OCI-LY1 (cell line): ENCODE measurements around the gene NRIP1.

Experiments used
- H2AFZ ChIP-seq: fragments of 200-600 bp; sonication (generic), shearing (Covaris generic); 2 replicates; pipeline ENCODE4 v1.6.0; 2014; ENCODE audit warnings: antibody characterized with exemption, mild to moderate bottlenecking, low read length
- H3F3A ChIP-seq: fragments of 200-600 bp; sonication (generic), shearing (Covaris generic); 2 replicates; pipeline ENCODE4 v1.6.0; 2014; ENCODE audit warnings: mild to moderate bottlenecking, antibody characterized with exemption, low read length, moderate library complexity; ENCODE audit not compliant: insufficient read depth
- H3K27ac ChIP-seq: fragments of 200-600 bp; sonication (generic); 2 replicates; pipeline ENCODE4 v1.5.1; 2014; ENCODE audit warnings: low read length, mixed run types, mild to moderate bottlenecking, low read depth; ENCODE audit not compliant: poor library complexity, severe bottlenecking
- H3K27me3 ChIP-seq: fragments of 200-600 bp; sonication (generic); 2 replicates; pipeline ENCODE4 v1.6.0; 2014; ENCODE audit warnings: antibody characterized with exemption, mild to moderate bottlenecking, low read length, moderate library complexity; ENCODE audit not compliant: insufficient read depth
- H3K36me3 ChIP-seq: fragments of 200-600 bp; sonication (generic); 2 replicates; pipeline ENCODE4 v1.6.1; 2014; ENCODE audit warnings: mild to moderate bottlenecking, antibody characterized with exemption, low read length, moderate library complexity, mixed read lengths; ENCODE audit not compliant: insufficient read depth
- H3K4me1 ChIP-seq: fragments of 200-600 bp; sonication (generic); 2 replicates; pipeline ENCODE4 v1.5.1; 2014; ENCODE audit warnings: mild to moderate bottlenecking, low read length, moderate library complexity; ENCODE audit not compliant: insufficient read depth, severe bottlenecking
- H3K4me2 ChIP-seq: fragments of 200-600 bp; sonication (generic), shearing (Covaris generic); 2 replicates; pipeline ENCODE4 v1.6.1; 2014; ENCODE audit warnings: low read length
- H3K4me3 ChIP-seq: fragments of 200-600 bp; sonication (generic); 2 replicates; pipeline ENCODE4 v1.5.1; 2014; ENCODE audit warnings: low read length, low read depth, mild to moderate bottlenecking, mixed read lengths; ENCODE audit not compliant: poor library complexity, severe bottlenecking
- H3K79me2 ChIP-seq: fragments of 200-600 bp; shearing (Covaris generic); 2 replicates; pipeline ENCODE4 v1.6.1; 2016; ENCODE audit warnings: mixed run types, low read length, mixed read lengths; ENCODE audit not compliant: insufficient read depth
- H3K9ac ChIP-seq: fragments of 200-600 bp; sonication (generic), shearing (Covaris generic); 2 replicates; pipeline ENCODE4 v1.6.1; 2014; ENCODE audit warnings: mild to moderate bottlenecking, low read length, mixed read lengths
- H3K9me2 ChIP-seq: fragments of 200-600 bp; sonication (generic), shearing (Covaris generic); 2 replicates; pipeline ENCODE4 v1.6.1; 2014; ENCODE audit warnings: low read depth, mild to moderate bottlenecking, low read length, mixed read lengths
- H3K9me3 ChIP-seq: fragments of 200-600 bp; shearing (Covaris generic); 2 replicates; pipeline ENCODE4 v1.6.1; 2014; ENCODE audit warnings: low read length, mixed read lengths
- H4K20me1 ChIP-seq: fragments of 200-600 bp; sonication (generic), shearing (Covaris generic); 2 replicates; pipeline ENCODE4 v1.6.0; 2016; ENCODE audit warnings: mild to moderate bottlenecking, low read length; ENCODE audit not compliant: insufficient read depth
- CTCF ChIP-seq: fragments of 200-600 bp; sonication (generic), shearing (Covaris generic); IDR thresholded peaks from 2 replicates; pipeline ENCODE4 v1.5.1; 2017; ENCODE audit warnings: mild to moderate bottlenecking, antibody characterized with exemption, low read length, moderate library complexity, mixed read lengths
- EZH2 ChIP-seq: fragments of 200-600 bp; sonication (generic), shearing (Covaris generic); IDR thresholded peaks from 2 replicates; pipeline ENCODE4 v1.8.0; 2017; ENCODE audit warnings: borderline replicate concordance, mixed run types, mild to moderate bottlenecking, antibody characterized with exemption, low read length, moderate library complexity, mixed read lengths

The NRIP1 gene

GRCh38 chr21:15084668-15085067, 19.9 kb upstream of the NRIP1 start:
- no peaks in the 10 kb centered on the region for H3K9me3 ChIP-seq
- no peaks in the 10 kb centered on the region for H3K36me3 ChIP-seq
- H3K4me2 ChIP-seq = no peak overlapping the region
- no peaks in the 10 kb centered on the region for H3K9me2 ChIP-seq
- no peaks in the 10 kb centered on the region for H3K27me3 ChIP-seq
- H3F3A ChIP-seq = no peaks in the 10 kb centered on the region
- H3K4me3 ChIP-seq = no peak overlapping the region
- no peak for TF ChIP-seq CTCF
- TF ChIP-seq EZH2 = no peak
- H3K27ac ChIP-seq = no peak overlapping the region
- no peaks in the 10 kb centered on the region for H3K79me2 ChIP-seq
- no peaks in the 10 kb centered on the region for H4K20me1 ChIP-seq
- H3K9ac ChIP-seq = no peak overlapping the region
- H2AFZ ChIP-seq = no peak overlapping the region
- H3K4me1 ChIP-seq = no peaks in the 10 kb centered on the region

GRCh38 chr21:15080526-15080925, 15.7 kb upstream of the NRIP1 start:
- H3K4me1 ChIP-seq = no peaks in the 10 kb centered on the region
- no peak for TF ChIP-seq CTCF
- TF ChIP-seq EZH2 = no peak

GRCh38 chr21:15079269-15079668, 14.5 kb upstream of the NRIP1 start:
- H3K4me1 ChIP-seq = no peaks in the 10 kb centered on the region
- H3K79me2 ChIP-seq = no peaks in the 10 kb centered on the region
- H3F3A ChIP-seq = no peaks in the 10 kb centered on the region
- no peaks in the 10 kb centered on the region for H3K27me3 ChIP-seq
- TF ChIP-seq EZH2 (no peak), CTCF (no peak)
- H3K4me3 ChIP-seq = no peak overlapping the region
- no peak overlapping the region for H3K27ac ChIP-seq
- no peaks in the 10 kb centered on the region for H3K9me2 ChIP-seq
- no peak overlapping the region for H3K4me2 ChIP-seq
- H3K36me3 ChIP-seq = no peaks in the 10 kb centered on the region
- H3K9me3 ChIP-seq = no peaks in the 10 kb centered on the region
- no peaks in the 10 kb centered on the region for H4K20me1 ChIP-seq
- no peak overlapping the region for H3K9ac ChIP-seq
- no peak overlapping the region for H2AFZ ChIP-seq

More at GRCh38 chr21:15080526-15080925, 15.7 kb upstream of the NRIP1 start:
- no peaks in the 10 kb centered on the region for H3K9me2 ChIP-seq
- H3K4me2 ChIP-seq = no peak overlapping the region
- no peaks in the 10 kb centered on the region for H3K79me2 ChIP-seq
- no peaks in the 10 kb centered on the region for H3K27me3 ChIP-seq
- H4K20me1 ChIP-seq = no peaks in the 10 kb centered on the region
- H3K4me3 ChIP-seq = no peak overlapping the region
- H3K36me3 ChIP-seq = no peaks in the 10 kb centered on the region
- no peaks in the 10 kb centered on the region for H3K9me3 ChIP-seq
- no peak overlapping the region for H2AFZ ChIP-seq
- H3K27ac ChIP-seq = no peak overlapping the region
- H3K9ac ChIP-seq = no peak overlapping the region
- H3F3A ChIP-seq = no peaks in the 10 kb centered on the region
